Hematopoietic multipotent progenitor cell treated with erythropoietin and hydrocortisone succinate and interleukin-3 and kit ligand, for 17 days (in vitro differentiated cells): Measurements from ENCODE around the gene LEP.
"Not testable (repeated sequence)": the region's sequence is repeated elsewhere in the genome, so short reads cannot be mapped to it uniquely, and the experiment has no call there.

Experiments used
- DNase-seq: peaks from one replicate; pipeline ENCODE4 v3.0.0-alpha.2; 2015; ENCODE audit warnings: low spot score

The LEP gene

DNA sequence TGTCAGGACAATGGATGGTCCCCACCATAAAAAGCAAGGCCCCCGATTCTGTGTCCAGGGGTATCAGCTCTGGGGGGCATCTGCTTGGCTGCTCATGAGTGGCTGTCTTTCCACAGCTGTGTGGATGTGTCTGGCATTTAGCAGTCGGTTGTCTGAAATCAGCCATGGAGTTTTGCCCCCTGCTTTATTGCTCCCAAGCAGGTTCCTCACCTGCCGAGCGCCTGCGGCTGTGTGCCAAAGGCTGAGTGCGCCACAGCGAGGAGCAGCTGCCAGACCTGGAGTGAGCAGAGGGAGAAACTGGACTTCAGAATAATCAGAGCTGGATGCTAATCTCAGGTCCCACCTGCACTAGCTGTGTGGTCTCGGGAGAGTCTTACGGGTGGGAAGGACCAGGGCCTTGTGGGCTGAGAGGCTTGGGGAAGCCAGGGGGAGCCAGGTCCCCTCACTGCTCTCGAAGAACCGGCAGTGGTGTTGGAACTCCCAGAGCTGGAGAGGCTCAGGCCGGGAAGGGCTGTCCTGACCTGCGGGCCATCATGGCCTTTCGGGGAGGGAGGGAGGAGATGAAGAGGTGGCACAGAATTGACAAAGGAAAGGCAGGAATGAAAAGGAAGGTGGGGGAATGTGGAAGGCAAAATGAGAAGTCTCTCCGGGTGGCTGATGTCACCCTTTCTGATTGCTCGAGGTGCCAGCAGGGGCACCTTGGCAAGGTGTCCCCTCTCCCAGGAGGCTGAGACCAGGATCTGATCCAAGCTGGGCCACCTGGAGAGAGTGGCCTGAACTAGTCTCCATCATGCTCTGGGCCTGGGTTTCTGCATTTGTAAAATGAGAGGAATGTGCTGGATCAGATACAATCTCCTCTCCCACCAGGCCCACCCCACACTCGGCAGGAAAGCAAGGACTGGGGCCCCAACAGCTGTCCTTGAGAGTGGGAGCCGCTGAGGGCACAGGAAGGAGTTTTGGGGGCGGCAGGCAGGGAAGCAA, 30.2 kb upstream of the LEP start:
- DNase-seq, result no peak

DNA sequence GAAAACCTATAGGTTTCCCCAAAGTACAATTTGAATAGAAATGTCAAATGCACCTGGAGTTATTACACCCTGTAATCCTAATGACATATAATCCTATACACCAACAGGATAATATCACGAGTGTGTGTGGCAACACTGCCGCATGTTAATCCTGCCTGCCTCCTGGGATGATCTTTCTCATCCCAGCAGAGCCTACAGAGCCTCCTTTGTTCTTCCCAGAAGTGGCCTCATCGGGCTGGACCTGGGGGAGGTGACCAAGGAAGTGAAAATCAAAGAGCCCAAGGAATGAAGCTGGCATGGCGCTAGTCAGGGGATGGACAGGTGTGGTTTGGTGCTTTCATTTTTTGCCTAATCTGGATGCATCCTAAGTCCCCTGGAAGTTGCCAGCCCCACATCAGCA, 29.5 kb upstream of the LEP start:
- DNase-seq, result no peak

GRCh38 chr7:128214463-128214862, 26.6 kb upstream of the LEP start:
- DNase-seq, result no peak

DNA sequence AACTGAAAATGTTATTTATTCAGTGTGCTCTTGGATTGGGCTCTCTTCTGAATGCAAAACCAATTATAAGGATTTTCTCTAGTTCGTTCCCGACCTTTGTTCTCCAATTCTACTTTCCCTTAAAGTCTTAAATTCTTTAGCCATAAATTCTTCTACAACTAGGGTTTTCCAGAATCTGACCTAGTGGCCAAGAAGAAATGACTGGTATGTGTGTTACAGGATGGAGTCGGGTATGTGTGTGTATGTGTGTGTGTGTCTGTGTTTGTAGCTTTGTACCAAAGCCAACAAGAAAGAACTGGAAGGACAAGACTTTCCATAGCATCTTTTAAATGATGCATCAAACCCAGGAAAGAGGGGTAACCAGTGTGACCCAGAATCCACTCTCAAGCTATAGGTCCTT, 25.8 kb upstream of the LEP start:
- DNase-seq, result no peak

DNA sequence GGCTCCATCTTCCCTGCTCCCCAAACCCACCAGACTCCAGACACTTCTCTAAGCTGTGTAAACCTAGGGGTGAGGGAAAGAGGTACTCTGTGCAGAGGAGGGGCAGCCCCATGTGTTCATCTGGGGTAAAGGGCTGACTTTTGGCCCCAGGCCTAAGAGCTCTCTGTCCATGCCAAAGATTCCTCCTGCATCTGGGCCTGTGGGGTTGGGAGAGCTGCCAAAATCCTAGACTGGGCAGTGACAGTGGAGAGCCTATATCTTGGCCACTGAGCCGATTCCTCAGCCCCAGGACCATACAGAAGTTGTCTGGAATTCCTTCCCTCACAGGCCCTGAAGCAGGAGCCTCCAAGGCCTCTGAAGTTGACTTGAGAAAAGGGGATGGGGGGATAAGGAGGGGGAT, 25.3 kb upstream of the LEP start:
- DNase-seq, result no peak

GRCh38 chr7:128217030-128217805, 23.9 kb upstream of the LEP start:
- DNase-seq, result no peak

GRCh38 chr7:128217967-128218652, 23.0 kb upstream of the LEP start:
- no peak for DNase-seq

GRCh38 chr7:128219636-128220035, 21.4 kb upstream of the LEP start:
- DNase-seq, result no peak

DNA sequence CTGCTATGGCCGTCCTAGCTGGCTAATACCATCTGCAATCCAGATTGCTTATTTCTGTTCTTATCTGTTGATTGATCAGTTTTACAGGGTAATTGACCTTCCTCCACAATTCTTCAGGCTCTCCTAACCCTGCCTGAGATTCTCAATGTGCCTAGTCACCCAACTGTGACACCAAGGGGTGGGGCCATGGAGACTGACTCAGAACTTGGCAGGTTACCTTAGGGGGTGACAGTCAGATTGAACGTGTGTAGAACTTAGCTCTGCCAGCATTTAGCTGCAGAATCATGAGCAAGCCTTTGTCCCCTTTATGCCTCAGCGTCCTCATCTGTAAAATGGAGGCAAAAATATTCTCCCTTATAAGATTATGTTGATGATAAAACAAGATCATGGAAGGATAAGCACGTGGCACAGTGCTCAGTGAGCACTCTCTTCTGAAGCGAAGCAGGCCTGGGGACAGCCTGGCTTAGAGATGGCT, 19.1 kb upstream of the LEP start:
- peak; percentile 50 for DNase-seq

GRCh38 chr7:128226132-128226980, 14.7 kb upstream of the LEP start:
- DNase-seq, result no peak

- no peak for DNase-seq
Measured at GRCh38 chr7:128227271-128227670, 13.8 kb upstream of the LEP start.

DNA sequence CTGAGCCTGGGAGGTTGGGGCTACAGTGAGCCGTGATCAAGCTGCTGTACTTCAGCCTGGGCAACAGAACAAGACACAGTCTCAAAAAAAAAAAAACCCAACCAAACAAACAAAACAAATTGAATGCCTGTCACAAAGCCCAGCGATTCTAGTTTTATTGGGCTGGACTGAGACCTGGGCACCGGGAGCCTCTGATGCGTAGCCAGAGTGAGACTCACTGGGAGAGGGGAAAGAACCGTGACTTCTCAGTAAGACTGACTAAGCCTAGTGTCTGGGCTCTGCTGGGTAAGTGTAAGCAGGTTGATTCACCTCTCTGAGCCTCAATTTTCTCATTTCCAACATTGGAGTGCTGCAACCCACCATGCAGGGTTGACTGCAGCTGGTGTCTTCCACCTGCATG, 10.1 kb upstream of the LEP start:
- DNase-seq, result no peak

DNA sequence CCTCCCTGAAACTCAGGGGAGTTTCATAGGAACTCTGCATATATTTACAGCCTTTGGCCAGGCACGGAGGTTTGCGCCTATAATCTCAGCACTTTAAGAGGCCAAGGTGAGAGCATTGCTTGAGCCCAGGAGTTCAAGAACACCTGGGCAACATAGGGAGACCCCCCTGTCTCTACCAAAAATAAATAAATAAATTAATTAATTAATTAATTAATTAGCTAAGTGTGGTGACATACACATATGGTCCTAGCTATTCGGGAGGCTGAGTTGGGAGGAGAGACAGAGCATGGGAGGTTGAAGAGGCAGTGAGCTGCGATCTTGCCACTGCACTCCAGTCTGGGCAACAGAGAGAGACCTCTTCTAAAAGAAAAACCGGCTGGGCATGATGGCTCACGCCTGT, 9.4 kb upstream of the LEP start:
- no peak for DNase-seq

DNA sequence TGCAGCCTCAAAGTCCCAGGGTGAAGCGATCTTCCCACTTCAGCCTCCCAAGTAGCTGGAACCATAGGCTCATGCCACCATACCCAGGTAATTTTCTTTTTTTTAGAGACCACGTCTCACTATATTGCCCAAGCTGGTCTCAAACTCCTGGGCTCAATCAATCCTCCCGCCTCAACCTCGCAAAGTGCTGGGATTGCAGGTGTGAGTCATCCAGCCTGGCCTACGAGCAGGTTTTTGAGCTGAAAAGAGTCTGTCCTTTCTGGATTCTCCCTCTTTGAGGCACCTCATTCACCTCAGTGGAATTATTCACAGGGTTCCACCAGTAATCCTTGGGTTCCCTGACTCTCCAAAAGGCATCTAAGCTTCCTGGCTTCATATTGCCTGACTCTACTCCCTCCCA, 7.6 kb upstream of the LEP start:
- no peak for DNase-seq

- no peak for DNase-seq
Measured at GRCh38 chr7:128234476-128235026, 6.5 kb upstream of the LEP start.

DNA sequence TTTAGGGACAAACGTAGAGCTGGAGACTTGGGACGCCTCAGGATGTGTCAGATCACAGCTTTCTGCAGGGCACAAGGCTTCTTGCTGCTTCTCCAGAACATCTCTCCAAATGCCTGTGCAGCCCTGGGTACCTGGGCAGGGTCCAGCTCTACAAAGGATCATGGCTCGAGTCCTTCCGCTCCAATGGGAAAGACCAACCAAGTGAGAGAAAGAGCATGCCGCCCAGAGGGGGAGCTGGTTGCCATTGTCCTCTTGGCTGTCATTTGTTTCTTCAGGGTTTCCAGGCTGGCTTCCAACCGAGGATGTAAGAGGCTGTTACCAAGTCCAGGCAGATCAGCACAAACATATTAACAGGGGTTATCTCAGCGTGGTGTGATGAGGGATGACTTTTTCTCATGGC, 5.6 kb upstream of the LEP start:
- DNase-seq, result no peak

DNA sequence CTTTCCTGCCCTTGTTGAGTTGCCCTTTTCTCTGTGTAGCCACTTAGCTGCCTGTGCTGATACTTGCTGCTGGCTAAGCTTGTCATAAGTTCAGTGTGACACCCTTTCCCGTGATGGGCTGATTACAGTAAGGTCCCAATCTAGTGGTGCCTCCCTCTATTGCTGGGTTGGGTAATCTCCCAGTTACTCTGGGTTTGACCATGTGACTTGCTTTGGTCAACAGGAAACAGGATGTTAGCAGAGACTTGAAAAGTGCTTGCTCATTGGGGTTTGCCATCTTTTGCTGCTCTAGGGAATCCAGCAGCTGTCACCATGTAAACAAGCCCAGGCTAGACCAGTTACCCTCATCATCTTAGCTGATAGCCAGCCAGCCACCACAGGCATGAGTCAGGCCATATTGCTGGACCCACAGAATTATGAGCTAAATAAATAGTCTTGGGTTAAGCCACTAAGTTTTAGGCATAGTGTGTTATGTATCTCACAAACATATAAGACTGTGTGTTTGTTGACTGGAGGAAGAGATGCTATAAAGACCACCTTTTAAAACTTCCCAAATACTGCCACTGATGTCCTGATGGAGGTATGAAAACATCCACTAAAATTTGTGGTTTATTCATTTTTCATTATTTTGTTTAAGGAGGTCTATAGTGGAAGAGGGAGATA, 4.0 kb upstream of the LEP start:
- peak; percentile 55 for DNase-seq

DNA sequence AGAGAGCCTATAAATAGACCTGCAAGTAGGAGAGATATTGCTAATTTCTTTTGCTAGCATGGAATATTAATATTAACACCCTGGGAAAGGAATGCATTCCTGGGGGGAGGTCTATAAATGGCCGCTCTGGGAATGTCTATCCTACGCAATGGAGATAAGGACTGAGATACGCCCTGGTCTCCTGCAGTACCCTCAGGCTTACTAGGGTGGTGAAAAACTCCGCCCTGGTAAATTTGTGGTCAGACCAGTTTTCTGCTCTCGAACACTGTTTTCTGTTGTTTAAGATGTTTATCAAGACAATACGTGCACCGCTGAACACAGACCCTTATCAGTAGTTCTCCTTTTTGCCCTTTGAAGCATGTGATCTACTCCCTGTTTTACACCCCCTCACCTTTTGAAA, 1.9 kb upstream of the LEP start:
- not testable (repeated sequence) for DNase-seq

- DNase-seq, result no peak
Measured at GRCh38 chr7:128242661-128243060, 1.6 kb downstream of the LEP start.

GRCh38 chr7:128243273-128243672, 2.2 kb downstream of the LEP start:
- DNase-seq, result no peak

DNA sequence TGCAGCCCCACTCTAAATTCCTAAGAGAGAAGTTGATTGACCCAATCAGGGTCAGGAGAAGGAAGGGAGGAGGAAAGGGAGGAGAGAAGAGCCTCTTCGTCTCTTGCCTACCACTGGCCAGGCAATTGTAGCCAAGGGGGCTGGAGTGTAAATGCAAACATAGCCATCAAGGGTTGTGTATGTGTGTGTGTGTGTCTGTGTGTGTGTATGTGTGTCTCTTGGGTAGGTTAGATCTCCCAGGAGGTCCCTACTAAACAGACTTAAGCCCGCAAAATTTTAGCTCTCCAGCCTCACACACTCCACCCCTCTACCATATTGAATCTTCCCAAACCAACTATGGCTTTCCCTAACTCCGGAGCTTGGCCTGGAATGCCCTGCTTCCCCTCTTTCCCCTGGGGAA, 3.8 kb downstream of the LEP start:
- no peak for DNase-seq
